HG02642 (cell line): Measurements from ENCODE around the gene PODXL2.
"Not testable (repeated sequence)": the region's sequence is repeated elsewhere in the genome, so short reads cannot be mapped to it uniquely, and the experiment has no call there.

Source experiments
- ATAC-seq: cut with Tn5 transposase; IDR thresholded peaks from one replicate; pipeline ENCODE4 v1.9.1; 2021; ENCODE audit warnings: mild to moderate bottlenecking; ENCODE audit not compliant: unreplicated experiment, poor library complexity

The PODXL2 gene

GRCh38 chr3:127652246-127652995, 23.4 kb downstream of the PODXL2 start:
- ATAC-seq: no peak

GRCh38 chr3:127654374-127654773, 25.4 kb downstream of the PODXL2 start:
- no peak for ATAC-seq

GRCh38 chr3:127654993-127655392, 26.0 kb downstream of the PODXL2 start:
- not testable (repeated sequence) for ATAC-seq

GRCh38 chr3:127655641-127656040, 26.7 kb downstream of the PODXL2 start:
- no peak for ATAC-seq

- ATAC-seq: no peak
These were observed 27.9 kb downstream of the PODXL2 start for GRCh38 chr3:127656906-127657305.

- ATAC-seq: no peak
These were observed 29.2 kb downstream of the PODXL2 start for GRCh38 chr3:127658234-127658633.

GRCh38 chr3:127660621-127661251, 31.8 kb downstream of the PODXL2 start:
- no peak for ATAC-seq

GRCh38 chr3:127661600-127661999, 32.6 kb downstream of the PODXL2 start:
- no peak for ATAC-seq

GRCh38 chr3:127662001-127662469, 33.0 kb downstream of the PODXL2 start:
- ATAC-seq: no peak

GRCh38 chr3:127663151-127663550, 34.2 kb downstream of the PODXL2 start:
- no peak for ATAC-seq

GRCh38 chr3:127665165-127665564, 36.2 kb downstream of the PODXL2 start:
- ATAC-seq: no peak

GRCh38 chr3:127665586-127665985, 36.6 kb downstream of the PODXL2 start:
- no peak for ATAC-seq

GRCh38 chr3:127666676-127667075, 37.7 kb downstream of the PODXL2 start:
- ATAC-seq: no peak

GRCh38 chr3:127667119-127667681, 38.2 kb downstream of the PODXL2 start:
- no peak for ATAC-seq

GRCh38 chr3:127668906-127669305, 39.9 kb downstream of the PODXL2 start:
- no peak for ATAC-seq

GRCh38 chr3:127669541-127670228, 40.7 kb downstream of the PODXL2 start:
- no peak for ATAC-seq

- ATAC-seq: no peak
These were observed 41.2 kb downstream of the PODXL2 start for GRCh38 chr3:127670229-127670559.

- no peak for ATAC-seq
These were observed 42.0 kb downstream of the PODXL2 start for GRCh38 chr3:127670761-127671522.

GRCh38 chr3:127671523-127672428, 42.8 kb downstream of the PODXL2 start:
- peak; percentile 16 for ATAC-seq
